K562 (cell line): Measurements from ENCODE around the gene POLR2M. TPM values are rescaled to one million over a fixed set of nuclear protein-coding genes. Genes with fewer than 3 reads are reported as not detected.
A peak's percentile ranks its signal among the peaks of the same experiment; 100 is the strongest.

Experiments used
- ATAC-seq: fragments of 200-7000 bp; cut with Tn5 transposase; 3 replicates; pipeline ENCODE4 v1.9.1; 2020; ENCODE audit warnings: moderate library complexity
- BruUV-seq: library from RNA; stranded (reverse); fragments of 400-500 nt; replicated peaks from 2 replicates; lab custom pipeline; 2021; lab: Mats Ljungman, UMichigan
- CTCF ChIA-PET: fragments of 300-600 bp; formaldehyde crosslinking; extraction: SDS; loops from one replicate; lab custom pipeline; 2021; ENCODE audit warnings: low intra/inter-chr PET ratio; lab: Yijun Ruan, JAX
- POLR2A ChIA-PET: fragments of 300-600, 350-650 bp; sonication (Branson Sonifier 250); formaldehyde crosslinking; extraction: SDS; loops from one replicate; lab custom pipeline; 2021; ENCODE audit warnings: antibody characterized with exemption, inconsistent platforms; lab: Yijun Ruan, JAX
- DNase-seq, 4 experiments: peaks; one replicate each; pipeline versions ENCODE4 v3.0.0 to v3.0.0-alpha.2; 2011 to 2018; ENCODE audit warnings: low spot score in 3 of 4, mixed read lengths in 3 of 4; ENCODE audit errors: extremely low read depth in 1 of 4
- FAIRE-seq: peaks from 2 replicates; lab custom pipeline; 2011; peaks lifted over from hg19 to GRCh38; lab: Jason Lieb, UNC
- H2AFZ ChIP-seq: 2 replicates; pipeline ENCODE4 v1.6.0; 2011; ENCODE audit warnings: low read depth, low read length, control low read depth, inconsistent platforms
- H3K27ac ChIP-seq: fragments of 200-600 bp; 3 replicates; pipeline ENCODE4 v1.8.0; 2011; ENCODE audit warnings: low read depth, mild to moderate bottlenecking, control low read depth, inconsistent platforms, low read length, moderate library complexity, mixed read lengths; ENCODE audit errors: extremely low read depth
- H3K27me3 ChIP-seq, 2 experiments: fragments of 300-600 bp in 1 of 2; 2 replicates in 1 of 2; 3 replicates in 1 of 2; pipeline versions ENCODE4 v1.6.0 to v1.8.0; 2011; ENCODE audit warnings: inconsistent platforms in 2 of 2, low read length in 2 of 2, mild to moderate bottlenecking in 1 of 2, mixed read lengths in 1 of 2, moderate library complexity in 1 of 2; ENCODE audit not compliant: control insufficient read depth in 2 of 2, insufficient read depth in 2 of 2
- H3K36me3 ChIP-seq: fragments of 300-600 bp; 3 replicates; pipeline ENCODE4 v1.8.0; 2011; ENCODE audit warnings: mild to moderate bottlenecking, low read length, inconsistent platforms; ENCODE audit not compliant: control insufficient read depth, insufficient read depth
- H3K4me1 ChIP-seq, 2 experiments: fragments of 200-600 bp in 1 of 2; replicated peaks in 1 of 2; 2 replicates in 1 of 2; 3 replicates in 1 of 2; pipeline versions ENCODE4 v1.5.1 to v1.8.0; 2011; ENCODE audit warnings: inconsistent platforms in 2 of 2, low read length in 2 of 2, mild to moderate bottlenecking in 1 of 2, mixed read lengths in 1 of 2, moderate library complexity in 1 of 2; ENCODE audit not compliant: control insufficient read depth in 2 of 2, insufficient read depth in 2 of 2
- H3K4me2 ChIP-seq: 2 replicates; pipeline ENCODE4 v1.6.1; 2011; ENCODE audit warnings: low read length, control low read depth, inconsistent platforms, mixed read lengths; ENCODE audit not compliant: insufficient read depth
- H3K4me3 ChIP-seq: fragments of 200-600 bp; sonication (generic), shearing (Covaris generic); 2 replicates; pipeline ENCODE4 v1.5.1; 2016; ENCODE audit warnings: control low read depth, inconsistent platforms
- H3K79me2 ChIP-seq: fragments of 200-600 bp; 3 replicates; pipeline ENCODE4 v1.8.0; 2011; ENCODE audit warnings: low read length, inconsistent platforms; ENCODE audit not compliant: control insufficient read depth, insufficient read depth
- H3K9ac ChIP-seq, 2 experiments: 2 replicates each; pipeline versions ENCODE4 v1.6.0 to v1.6.1; 2011; ENCODE audit warnings: low read depth in 2 of 2, low read length in 2 of 2, control low read depth in 1 of 2, inconsistent platforms in 1 of 2, mild to moderate bottlenecking in 1 of 2, mixed read lengths in 1 of 2; ENCODE audit not compliant: insufficient read depth in 1 of 2
- H3K9me1 ChIP-seq: one replicate; pipeline ENCODE4 v1.6.0; 2011; ENCODE audit warnings: inconsistent platforms, mild to moderate bottlenecking, low read length, moderate library complexity; ENCODE audit not compliant: control insufficient read depth, insufficient read depth
- H3K9me3 ChIP-seq: replicated peaks from 2 replicates; pipeline ENCODE4 v1.5.1; 2011; ENCODE audit warnings: low read depth, low read length, inconsistent platforms; ENCODE audit not compliant: control insufficient read depth, insufficient read depth
- H4K20me1 ChIP-seq: replicated peaks from 2 replicates; pipeline ENCODE4 v1.6.1; 2011; ENCODE audit warnings: low read length, inconsistent platforms, mixed read lengths; ENCODE audit not compliant: control insufficient read depth, insufficient read depth
- BHLHE40 ChIP-seq: IDR thresholded peaks from 2 replicates; pipeline ENCODE4 v1.6.1; 2011; ENCODE audit warnings: low read length, improper control_type of control experiment
- CTCF ChIP-seq, 3 experiments: IDR thresholded peaks in 2 of 3; conservative IDR thresholded peaks in 1 of 3; 2 replicates each; pipeline ENCODE4 v1.5.1; 2011 to 2012; ENCODE audit warnings: low read length in 3 of 3, mild to moderate bottlenecking in 3 of 3, control low read depth in 2 of 3, improper control_type of control experiment in 1 of 3, inconsistent platforms in 1 of 3, low read depth in 1 of 3, mixed read lengths in 1 of 3, moderate library complexity in 1 of 3; ENCODE audit not compliant: insufficient read depth in 2 of 3
- ELF2 ChIP-seq: fragments of 250-450 bp; sonication (Bioruptor Pico); IDR thresholded peaks from 2 replicates; pipeline ENCODE4 v1.5.0; 2021; ENCODE audit warnings: mild to moderate bottlenecking
- EP300 ChIP-seq: IDR thresholded peaks from 2 replicates; pipeline ENCODE4 v1.6.1; 2012; ENCODE audit warnings: low read length, improper control_type of control experiment
- LARP7 ChIP-seq: fragments of 450-650 bp; IDR thresholded peaks from 2 replicates; pipeline ENCODE4 v1.6.1; 2016
- PHB2 ChIP-seq: fragments of 450-650 bp; IDR thresholded peaks from 2 replicates; pipeline ENCODE4 v1.6.1; 2017; ENCODE audit warnings: low read depth
- PML ChIP-seq: IDR thresholded peaks from 2 replicates; pipeline ENCODE4 v1.6.1; 2012; ENCODE audit warnings: low read length, inconsistent platforms
- TAL1 ChIP-seq: fragments of 450-650 bp; IDR thresholded peaks from 2 replicates; pipeline ENCODE4 v1.6.1; 2016; ENCODE audit warnings: mild to moderate bottlenecking
- ZBTB8A ChIP-seq: fragments of 450-650 bp; IDR thresholded peaks from 2 replicates; pipeline ENCODE4 v1.6.1; 2018; ENCODE audit warnings: mild to moderate bottlenecking, moderate library complexity; ENCODE audit not compliant: partially characterized antibody
- ZNF445 ChIP-seq: fragments of 250-450 bp; sonication (Bioruptor Pico); IDR thresholded peaks from 2 replicates; pipeline ENCODE4 v1.4.0; 2020; ENCODE audit warnings: low read depth, mild to moderate bottlenecking, moderate library complexity
- WGBS: fragments of 100-300 bp; shearing (Covaris generic); methylation state at CpG from one replicate; pipeline ENCODE4 v1.1.6; 2016; ENCODE audit warnings: low coverage, mixed read lengths; ENCODE audit not compliant: insufficient coverage; ENCODE audit errors: missing lambda C conversion rate; 5-methylcytosine and 5-hydroxymethylcytosine counted together
- in situ Hi-C: fragments of 300-500 bp; cut with MboI; formaldehyde crosslinking; loops from 4 replicates; pipeline ENCODE4 v1.15.0; 2018; ENCODE audit warnings: inconsistent platforms, mixed read lengths
- intact Hi-C: fragments of 100-400 bp; cut with micrococcal nuclease; formaldehyde crosslinking; loops from 2 replicates; pipeline ENCODE4 v1.14.2; 2022
- polyA plus RNA-seq, 8 experiments: library from polyadenylated mRNA; depleted of rRNA in 4 of 8; stranded (reverse) in 5 of 8; unstranded in 3 of 8; fragments of >200 nt; fragmentation: Nextera tagmentation in 2 of 8; fragmentation: Illumina TruSeq in 1 of 8; extraction: Ambion mirVana in 2 of 8; extraction: Trizol in 1 of 8; gene quantifications; 2 replicates each; pipeline versions ENCODE4 v1.2.1 to v1.2.3, GENCODE V29; 2011 to 2014; ENCODE audit warnings: inconsistent platforms in 1 of 8, missing spikeins in 1 of 8
- total RNA-seq, 7 experiments: library from RNA; depleted of rRNA in 6 of 7; stranded (reverse); fragments of >200 nt in 6 of 7; fragmentation: Illumina TruSeq in 2 of 7; extraction: Trizol in 2 of 7; gene quantifications; 2 replicates each; pipeline versions ENCODE4 v1.2.1 to v1.2.3, GENCODE V29; 2011 to 2021; ENCODE audit warnings: low replicate concordance in 1 of 7
- TF ChIP-seq, protein P1 (sequence below): sonication (generic); formaldehyde crosslinking; IDR thresholded peaks from 2 replicates; pipeline ENCODE4 v1.8.1; 2023; ENCODE audit warnings: mild to moderate bottlenecking, missing genetic modification reagents, moderate library complexity

Gene POLR2M
- total and polyA plus RNA-seq, 9 of the 15 experiments (the other 6 are each of a cell fraction or from before 2014, with no cell fraction given) = 9.2 to 1,050 (median 43.0) TPM

DNA sequence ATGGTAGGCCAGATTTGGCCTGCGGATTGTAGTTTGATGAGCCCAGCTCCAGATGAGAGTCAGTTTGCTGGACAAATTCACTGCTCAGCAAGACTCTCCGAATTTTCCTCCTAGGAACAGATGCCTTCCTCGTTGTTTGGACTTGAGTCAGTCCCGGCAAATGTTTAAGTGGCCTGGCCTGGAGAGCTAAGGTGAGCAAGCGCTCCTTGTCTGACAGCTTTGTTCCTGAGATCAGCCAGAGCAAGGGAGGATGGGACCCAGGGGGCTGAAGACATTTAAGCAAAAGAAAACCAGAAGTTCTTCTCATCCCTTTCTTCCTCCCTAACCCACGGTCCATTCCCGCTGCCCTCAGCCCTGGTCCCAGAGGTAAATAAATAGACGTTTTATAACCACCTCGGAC, 40.3 kb downstream of the POLR2M start:
- Histone ChIP-seq H3K4me3 (no peak overlapping the region), H3K9ac (no peak overlapping the region), H3K36me3 (no peaks in the 10 kb centered on the region), H3K27me3 (peaks cover 2 to 16% of the 10 kb centered on the region in 2 experiments; a peak in 3 of 5 replicates), H3K27ac (no peak overlapping the region), H3K9me3 (no peaks in the 10 kb centered on the region), H3K79me2 (no peaks in the 10 kb centered on the region), H4K20me1 (no peaks in the 10 kb centered on the region), H2AFZ (peak overlapping the region; percentile 80), H3K4me2 (peak overlapping the region; percentile 26; the same call in 1 of the 2 replicates), H3K9me1 (no peaks in the 10 kb centered on the region), H3K4me1 (peaks cover 0 to 2% of the 10 kb centered on the region in 2 experiments; a peak in 1 of 5 replicates)
- no TSS peak for BruUV-seq
- TF ChIP-seq PHB2 (no peak), LARP7 (no peak), ZBTB8A (no peak), BHLHE40 (no peak), EP300 (no peak), PML (no peak), ELF2 (CRISPR knock-in tag) (no peak), CTCF (IDR thresholded peaks at IDR 0.05 in 2 of 3, conservative IDR thresholded peaks at IDR 0.05 in 1 of 3; ENCODE audit: insufficient read depth in 2 of 3, low read depth in 1 of 3, low read length in 3 of 3) (no peak), ZNF445 (CRISPR knock-in tag) (no peak), TAL1 (no peak)
- TF ChIP-seq, protein P1, sequence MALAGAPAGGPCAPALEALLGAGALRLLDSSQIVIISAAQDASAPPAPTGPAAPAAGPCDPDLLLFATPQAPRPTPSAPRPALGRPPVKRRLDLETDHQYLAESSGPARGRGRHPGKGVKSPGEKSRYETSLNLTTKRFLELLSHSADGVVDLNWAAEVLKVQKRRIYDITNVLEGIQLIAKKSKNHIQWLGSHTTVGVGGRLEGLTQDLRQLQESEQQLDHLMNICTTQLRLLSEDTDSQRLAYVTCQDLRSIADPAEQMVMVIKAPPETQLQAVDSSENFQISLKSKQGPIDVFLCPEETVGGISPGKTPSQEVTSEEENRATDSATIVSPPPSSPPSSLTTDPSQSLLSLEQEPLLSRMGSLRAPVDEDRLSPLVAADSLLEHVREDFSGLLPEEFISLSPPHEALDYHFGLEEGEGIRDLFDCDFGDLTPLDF (CRISPR knock-in tag) = no peak
- in situ Hi-C loops = loop anchor here (10.0 to 25.0 kb wide), 2 partner anchors 316 to 438 kb away; partner anchors contain the start of gene ALDH1A2
- CTCF ChIA-PET = no interaction called here
- intact Hi-C loops = loop anchor here (10.0 kb wide), 1 partner anchor 172 kb away; no protein-coding TSS in a partner anchor
- FAIRE-seq (no peak), DNase-seq (no peak), ATAC-seq (no peak)
- WGBS = 47% methylated on average over 9 of the region's 9 CpGs
- POLR2A ChIA-PET = interaction anchor here (1.0 to 3.0 kb wide), 2 partner anchors 14 to 1003 kb away, joined by 4 to 11 read pairs; partner anchors contain the start of gene ADAM10
